Prostate gland (tissue), 2 donors: ENCODE data around the gene NEDD4L. TPM values are rescaled to one million over a fixed set of nuclear protein-coding genes. Genes with fewer than 3 reads are reported as not detected.
A peak's percentile ranks its signal among the peaks of the same experiment; 100 is the strongest.

Source experiments
- DNase-seq: peaks from one replicate; pipeline ENCODE4 v3.0.0-alpha.2; 2019; ENCODE audit warnings: low spot score
- H3K27ac ChIP-seq, 2 donors: fragments of 200-600 bp; sonication (generic); 2 replicates each; pipeline ENCODE4 v1.5.1; 2017 to 2019
- H3K27me3 ChIP-seq: fragments of 200-600 bp; sonication (generic); replicated peaks from 2 replicates; pipeline ENCODE4 v1.5.1; 2019; ENCODE audit not compliant: insufficient read depth
- H3K36me3 ChIP-seq, 2 donors: fragments of 200-600 bp; sonication (generic); 1 replicate in 1 of 2; 2 replicates in 1 of 2; pipeline versions ENCODE4 v1.5.1 to v1.8.1; 2017 to 2019
- H3K4me1 ChIP-seq: fragments of 200-600 bp; sonication (generic); replicated peaks from 2 replicates; pipeline ENCODE4 v1.5.1; 2019
- H3K4me3 ChIP-seq, 2 donors: fragments of 200-600 bp; sonication (generic); 2 replicates each; pipeline ENCODE4 v1.5.1; 2017 to 2019
- H3K9me3 ChIP-seq: fragments of 200-600 bp; sonication (generic); 2 replicates; pipeline ENCODE4 v1.5.1; 2017
- POLR2A ChIP-seq: fragments of 450-650 bp; IDR thresholded peaks from one replicate; pipeline ENCODE4 v1.6.1; 2016; ENCODE audit warnings: antibody characterized with exemption, mild to moderate bottlenecking
- POLR2AphosphoS5 ChIP-seq: sonication (generic); formaldehyde crosslinking; IDR thresholded peaks from one replicate; pipeline ENCODE4 v1.6.1; 2017; ENCODE audit warnings: antibody characterized with exemption
- WGBS: methylation state at CpG from one replicate; pipeline ENCODE4 v1.1.5; 2018; 5-methylcytosine and 5-hydroxymethylcytosine counted together
- intact Hi-C: fragments of 100-400 bp; cut with DNase I; formaldehyde crosslinking; loops from one replicate; pipeline ENCODE4 v1.14.2; 2022
- total RNA-seq, 2 donors: library from RNA; depleted of rRNA; stranded (reverse); fragments of >200 nt; gene quantifications; one replicate each; pipeline ENCODE4 v1.1.0, GENCODE V29; 2016
- TF ChIP-seq, protein P1 (sequence below), 4 experiments: fragments of 200-600 bp in 2 of 4; fragments of 450-650 bp in 2 of 4; sonication (generic) in 2 of 4; IDR thresholded peaks; 1 replicate in 3 of 4; 2 replicates in 1 of 4; pipeline ENCODE4 v1.5.1; 2016 to 2019; ENCODE audit warnings: antibody characterized with exemption in 4 of 4, mild to moderate bottlenecking in 2 of 4, moderate library complexity in 2 of 4

The NEDD4L gene
- total RNA-seq, 2 donors from 2014 or later = 280 to 420 TPM

DNA sequence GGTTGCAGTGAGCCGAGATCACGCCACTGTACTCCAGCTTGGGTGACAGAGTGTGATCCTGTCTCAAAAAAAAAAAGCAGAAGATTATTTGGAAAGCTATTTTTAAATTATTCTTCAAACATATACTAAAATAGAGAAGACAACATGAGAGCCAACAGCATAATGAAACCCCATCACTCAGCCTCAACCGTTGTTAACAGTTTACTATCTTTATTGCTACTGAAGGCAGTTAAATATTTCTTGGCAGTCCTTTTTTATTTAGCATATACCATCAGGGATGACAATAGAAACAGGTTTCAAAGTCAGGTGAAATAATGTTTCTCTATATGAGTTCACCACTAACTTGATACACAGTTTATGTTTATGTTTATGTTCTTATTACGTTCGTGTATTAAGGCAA is 157.2 kb downstream of the NEDD4L start:
- H3K9me3 ChIP-seq = no peaks in the 10 kb centered on the region
- H3K4me3 ChIP-seq = no peak overlapping the region
- DNase-seq = no peak
- 55% methylated on average over 5 of the region's 5 CpGs for WGBS
- no peaks in the 10 kb centered on the region for H3K4me1 ChIP-seq
- intact Hi-C loops = no loop called here
- H3K27ac ChIP-seq = peak overlapping the region; percentile 42 to 56
- H3K27me3 ChIP-seq = no peaks in the 10 kb centered on the region
- H3K36me3 ChIP-seq = no peaks in the 10 kb centered on the region
- TF ChIP-seq, protein P1, sequence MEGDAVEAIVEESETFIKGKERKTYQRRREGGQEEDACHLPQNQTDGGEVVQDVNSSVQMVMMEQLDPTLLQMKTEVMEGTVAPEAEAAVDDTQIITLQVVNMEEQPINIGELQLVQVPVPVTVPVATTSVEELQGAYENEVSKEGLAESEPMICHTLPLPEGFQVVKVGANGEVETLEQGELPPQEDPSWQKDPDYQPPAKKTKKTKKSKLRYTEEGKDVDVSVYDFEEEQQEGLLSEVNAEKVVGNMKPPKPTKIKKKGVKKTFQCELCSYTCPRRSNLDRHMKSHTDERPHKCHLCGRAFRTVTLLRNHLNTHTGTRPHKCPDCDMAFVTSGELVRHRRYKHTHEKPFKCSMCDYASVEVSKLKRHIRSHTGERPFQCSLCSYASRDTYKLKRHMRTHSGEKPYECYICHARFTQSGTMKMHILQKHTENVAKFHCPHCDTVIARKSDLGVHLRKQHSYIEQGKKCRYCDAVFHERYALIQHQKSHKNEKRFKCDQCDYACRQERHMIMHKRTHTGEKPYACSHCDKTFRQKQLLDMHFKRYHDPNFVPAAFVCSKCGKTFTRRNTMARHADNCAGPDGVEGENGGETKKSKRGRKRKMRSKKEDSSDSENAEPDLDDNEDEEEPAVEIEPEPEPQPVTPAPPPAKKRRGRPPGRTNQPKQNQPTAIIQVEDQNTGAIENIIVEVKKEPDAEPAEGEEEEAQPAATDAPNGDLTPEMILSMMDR (IDR thresholded peaks at IDR 0.05) = no peak
- TF ChIP-seq POLR2AphosphoS5 (no peak), POLR2A (no peak)

DNA sequence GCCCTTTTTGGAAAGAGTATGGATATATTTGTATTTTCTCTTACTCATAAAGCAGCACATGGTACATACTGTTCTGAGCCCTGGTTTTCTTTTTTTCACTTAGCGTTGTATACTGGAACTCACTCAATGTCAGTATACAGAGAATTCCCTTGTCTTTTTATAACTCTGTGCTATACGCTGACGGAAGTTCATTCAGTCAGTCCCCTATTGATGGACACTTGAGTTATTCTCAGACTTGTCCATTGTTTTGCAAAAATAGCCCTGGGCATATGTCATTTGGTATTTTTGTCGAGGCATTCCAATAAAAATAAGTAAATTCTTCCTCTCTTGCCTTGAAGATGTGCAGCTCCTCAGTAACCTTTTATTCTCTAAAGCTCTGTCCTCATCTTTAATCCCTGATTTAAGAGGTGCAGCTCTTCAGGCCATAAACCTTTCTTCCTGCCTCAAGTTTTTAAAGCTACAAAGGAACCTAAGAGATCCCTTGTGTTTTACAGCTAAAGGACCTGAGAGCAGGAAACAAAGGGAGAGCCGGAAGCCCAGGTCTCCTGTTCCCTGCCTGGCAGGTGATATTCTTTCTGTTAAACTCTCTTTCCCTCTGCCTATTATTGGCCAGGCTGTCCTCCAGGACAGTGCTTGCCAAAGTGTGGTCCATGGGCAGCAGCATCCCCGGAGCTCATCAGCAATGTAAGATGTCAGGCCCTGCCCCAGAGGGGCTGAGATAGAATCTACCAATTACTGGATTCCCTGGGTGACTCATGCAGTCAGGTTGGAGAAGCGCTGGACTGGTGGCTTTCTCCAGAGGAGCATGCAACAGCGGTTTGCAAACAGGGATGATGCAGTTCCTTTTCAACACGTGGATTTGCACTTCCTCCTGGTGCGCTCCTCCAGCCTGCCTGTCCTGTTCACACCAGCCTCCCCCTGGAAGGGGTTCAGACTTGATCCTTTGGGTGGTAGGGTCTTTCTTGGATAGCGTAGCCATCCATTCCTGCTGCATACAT is 158.0 kb downstream of the NEDD4L start:
- H3K27ac ChIP-seq = peak overlapping the region; percentile 42 to 56
- no peak for TF ChIP-seq POLR2A
- peak; percentile 9 for TF ChIP-seq POLR2AphosphoS5
- no peaks in the 10 kb centered on the region for H3K4me1 ChIP-seq
- WGBS = 44% methylated on average over 11 of the region's 11 CpGs
- DNase-seq = peak; percentile 42
- no peak overlapping the region for H3K4me3 ChIP-seq
- H3K9me3 ChIP-seq = no peaks in the 10 kb centered on the region
- intact Hi-C loops = no loop called here
- H3K27me3 ChIP-seq = no peaks in the 10 kb centered on the region
- H3K36me3 ChIP-seq = no peaks in the 10 kb centered on the region

DNA sequence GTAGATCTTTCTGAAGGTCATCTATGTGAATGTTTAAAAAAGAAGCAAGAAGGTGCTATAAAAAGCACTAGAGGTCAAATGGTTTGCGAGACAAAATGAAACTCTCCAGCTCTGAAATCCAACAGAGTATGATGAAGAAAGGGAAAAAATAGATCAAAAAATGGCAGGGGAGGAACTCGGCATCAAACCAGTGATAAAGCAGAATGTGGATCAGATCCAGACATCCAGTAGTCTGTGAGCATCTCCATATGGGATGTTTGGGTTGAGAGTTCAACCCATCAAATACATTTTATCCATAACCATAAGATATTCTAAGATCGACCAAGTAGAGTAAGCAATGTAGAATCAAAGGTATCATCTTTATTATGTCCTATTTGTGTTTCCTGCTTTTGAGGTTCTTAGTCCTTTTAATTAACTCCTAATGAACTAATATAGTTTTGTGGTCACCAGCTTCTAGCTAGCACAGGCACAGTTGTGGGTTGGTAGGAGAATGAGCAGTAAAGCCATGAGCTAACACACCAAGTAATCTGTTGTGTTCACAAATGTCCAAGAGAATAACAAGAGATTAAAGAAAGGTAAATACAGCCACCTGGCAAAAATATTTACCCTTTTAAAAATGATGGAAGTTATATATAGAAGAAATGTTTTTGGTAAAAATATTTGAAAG is 160.9 kb downstream of the NEDD4L start:
- 75% methylated on average over 3 of the region's 3 CpGs for WGBS
- Histone ChIP-seq H3K36me3 (no peaks in the 10 kb centered on the region), H3K9me3 (no peaks in the 10 kb centered on the region), H3K27me3 (no peaks in the 10 kb centered on the region), H3K27ac (no peak overlapping the region), H3K4me3 (no peak overlapping the region), H3K4me1 (peaks cover 15% of the 10 kb centered on the region)
- intact Hi-C loops = no loop called here
- TF ChIP-seq POLR2AphosphoS5 = no peak
- no peak for TF ChIP-seq POLR2A
- TF ChIP-seq, protein P1 (IDR thresholded peaks at IDR 0.05) = no peak
- no peak for DNase-seq

DNA sequence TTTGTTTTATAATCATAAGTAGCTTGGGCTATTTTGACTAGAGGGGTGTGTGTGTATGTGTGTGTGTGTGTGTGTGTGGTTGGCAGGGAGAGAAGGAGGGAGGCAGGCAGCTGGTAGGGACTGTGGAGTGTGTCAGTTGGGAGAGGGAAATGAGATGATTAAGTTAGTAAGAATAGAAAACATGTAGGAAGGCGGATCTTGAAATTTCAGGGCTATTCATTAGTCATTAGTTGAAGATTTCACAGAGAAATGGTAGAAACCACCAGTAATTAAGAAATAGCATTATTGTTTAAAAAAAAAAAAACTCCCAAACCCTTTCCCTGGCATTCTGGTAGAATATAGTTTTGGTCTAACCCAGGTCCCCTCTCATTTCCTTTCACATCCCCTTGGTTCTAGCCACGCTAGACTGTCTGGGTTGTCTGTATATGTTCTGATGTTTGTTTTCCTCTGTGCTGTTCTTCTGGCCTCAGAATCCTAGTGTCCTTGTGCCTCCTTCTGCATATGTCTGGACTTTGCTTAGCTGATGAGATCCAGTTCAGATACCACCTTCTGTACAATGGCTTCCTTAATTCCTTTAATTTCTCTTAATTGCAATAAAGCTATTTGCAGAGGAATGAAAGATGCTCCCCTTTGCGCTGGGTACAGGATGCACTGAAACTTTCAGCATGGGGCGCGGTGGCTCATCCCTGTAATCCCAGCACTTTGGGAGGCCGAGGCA is 161.6 kb downstream of the NEDD4L start:
- H3K4me3 ChIP-seq = no peak overlapping the region
- H3K27ac ChIP-seq = no peak overlapping the region
- TF ChIP-seq POLR2AphosphoS5 = no peak
- TF ChIP-seq, protein P1 (IDR thresholded peaks at IDR 0.05) = no peak
- no peak for TF ChIP-seq POLR2A
- no peaks in the 10 kb centered on the region for H3K9me3 ChIP-seq
- intact Hi-C loops = no loop called here
- no peak for DNase-seq
- H3K36me3 ChIP-seq = no peaks in the 10 kb centered on the region
- WGBS = 95% methylated on average over 6 of the region's 6 CpGs
- H3K4me1 ChIP-seq = peaks cover 15% of the 10 kb centered on the region
- no peaks in the 10 kb centered on the region for H3K27me3 ChIP-seq
